GM21423 (cell line): ENCODE results near the gene RNLS.

Source experiments
- ATAC-seq: cut with Tn5 transposase; IDR thresholded peaks from one replicate; pipeline ENCODE4 v1.9.1; 2021; ENCODE audit warnings: mild to moderate bottlenecking, moderate library complexity; ENCODE audit not compliant: unreplicated experiment

The RNLS gene

GRCh38 chr10:88270871-88271713 lies 312.0 kb downstream of the RNLS start:
- peak; percentile 87 for ATAC-seq

- no peak for ATAC-seq
Measured at GRCh38 chr10:88270061-88270808, 312.9 kb downstream of the RNLS start.

- no peak for ATAC-seq
Measured at GRCh38 chr10:88262591-88263234, 320.4 kb downstream of the RNLS start.

GRCh38 chr10:88261152-88261551 lies 322.0 kb downstream of the RNLS start:
- ATAC-seq: no peak

GRCh38 chr10:88260329-88261051 lies 322.6 kb downstream of the RNLS start:
- no peak for ATAC-seq

- no peak for ATAC-seq
Measured at GRCh38 chr10:88259381-88259780, 323.7 kb downstream of the RNLS start.

- no peak for ATAC-seq
Measured at GRCh38 chr10:88256886-88257285, 326.2 kb downstream of the RNLS start.

- no peak for ATAC-seq
Measured at GRCh38 chr10:88256013-88256680, 327.0 kb downstream of the RNLS start.

- ATAC-seq: no peak
Measured at GRCh38 chr10:88254091-88254490, 329.0 kb downstream of the RNLS start.

GRCh38 chr10:88253622-88254021 lies 329.5 kb downstream of the RNLS start:
- ATAC-seq: no peak

- no peak for ATAC-seq
Measured at GRCh38 chr10:88253128-88253527, 330.0 kb downstream of the RNLS start.

GRCh38 chr10:88249450-88249849 lies 333.7 kb downstream of the RNLS start:
- ATAC-seq: no peak

- no peak for ATAC-seq
Measured at GRCh38 chr10:88246675-88247074, 336.4 kb downstream of the RNLS start.

GRCh38 chr10:88245974-88246511 lies 337.1 kb downstream of the RNLS start:
- no peak for ATAC-seq

GRCh38 chr10:88244781-88245625 lies 338.1 kb downstream of the RNLS start:
- no peak for ATAC-seq

- ATAC-seq: no peak
Measured at GRCh38 chr10:88243836-88244730, 339.0 kb downstream of the RNLS start.

GRCh38 chr10:88243202-88243744 lies 339.8 kb downstream of the RNLS start:
- ATAC-seq: no peak

GRCh38 chr10:88241501-88241900 lies 341.6 kb downstream of the RNLS start:
- ATAC-seq: no peak
